Body of pancreas (tissue), 4 donors: ENCODE data around the gene SRP14. TPM values are rescaled to one million over a fixed set of nuclear protein-coding genes. Genes with fewer than 3 reads are reported as not detected.

Experiments
- ATAC-seq: fragments of 150-250 bp; one replicate; pipeline ENCODE4 v1.9.1; 2016
- DNase-seq, 4 donors: peaks; one replicate each; pipeline ENCODE4 v3.0.0-alpha.2; 2019
- H3K27ac ChIP-seq, 4 donors: fragments of 200-600 bp; sonication (generic); 1 replicate in 3 of 4; 2 replicates in 1 of 4; pipeline versions ENCODE4 v1.5.1 to v1.6.1; 2016 to 2019; ENCODE audit warnings: mild to moderate bottlenecking in 1 of 4, mixed read lengths in 1 of 4, moderate library complexity in 1 of 4
- H3K27me3 ChIP-seq, 2 donors: fragments of 200-600 bp; sonication (generic); one replicate each; pipeline ENCODE4 v1.6.0; 2016; ENCODE audit warnings: mild to moderate bottlenecking in 1 of 2
- H3K36me3 ChIP-seq, 2 donors: fragments of 200-600 bp; sonication (generic); replicated peaks in 1 of 2; 2 replicates each; pipeline ENCODE4 v1.5.1; 2016; ENCODE audit warnings: low read depth in 2 of 2; ENCODE audit not compliant: insufficient read depth in 1 of 2
- H3K4me1 ChIP-seq: fragments of 200-600 bp; sonication (generic); one replicate; pipeline ENCODE4 v1.6.0; 2016
- H3K4me3 ChIP-seq, 2 donors: fragments of 200-600 bp; sonication (generic); 1 replicate in 1 of 2; 2 replicates in 1 of 2; pipeline ENCODE4 v1.5.1; 2016 to 2019
- H3K9me3 ChIP-seq, 3 donors: fragments of 200-600 bp; sonication (generic); 1 replicate in 2 of 3; 2 replicates in 1 of 3; pipeline ENCODE4 v1.5.1; 2016
- CTCF ChIP-seq, 7 experiments: fragments of 450-650 bp in 4 of 7; fragments of 200-600 bp in 3 of 7; sonication (generic) in 3 of 7; IDR thresholded peaks; one replicate each; pipeline ENCODE4 v1.5.1; 2016 to 2019; ENCODE audit warnings: antibody characterized with exemption in 7 of 7
- POLR2A ChIP-seq, 3 donors: fragments of 450-650 bp; IDR thresholded peaks; one replicate each; pipeline ENCODE4 v1.6.1; 2016; ENCODE audit warnings: antibody characterized with exemption in 3 of 3, mild to moderate bottlenecking in 2 of 3
- WGBS, 2 donors: methylation state at CpG; one replicate each; pipeline ENCODE4 v1.1.5; 2017; 5-methylcytosine and 5-hydroxymethylcytosine counted together
- intact Hi-C: fragments of 100-400 bp; cut with DNase I; formaldehyde crosslinking; loops from one replicate; pipeline ENCODE4 v1.15.1; 2023
- total RNA-seq, 2 donors: library from RNA; depleted of rRNA; stranded (reverse); fragments of >200 nt; gene quantifications; one replicate each; pipeline ENCODE4 v1.1.0, GENCODE V29; 2016

SRP14 gene
- total RNA-seq, 2 donors from 2014 or later: 122 to 209 TPM

GRCh38 chr15:40053831-40054604 lies 15.0 kb upstream of the SRP14 start:
- TF ChIP-seq POLR2A (IDR thresholded peaks at IDR 0.05) (no peak), CTCF (IDR thresholded peaks at IDR 0.05) (no peak)
- 80 to 86% methylated on average over 11 to 14 of the region's 14 CpGs for WGBS, 2 donors
- intact Hi-C loops: no loop called here
- H3K27me3 ChIP-seq: no peaks in the 10 kb centered on the region
- H3K4me1 ChIP-seq: peaks cover 28% of the 10 kb centered on the region
- no peaks in the 10 kb centered on the region for H3K9me3 ChIP-seq
- H3K4me3 ChIP-seq: no peak overlapping the region
- H3K27ac ChIP-seq: peak overlapping the region in 3 of 4 donors; percentile 79 to 81 (median 80)
- ATAC-seq (no peak), DNase-seq (no peak)
- H3K36me3 ChIP-seq: no peaks in the 10 kb centered on the region

- DNase-seq: peak in 1 of 4 donors; percentile 1
- ATAC-seq: no peak
- Histone ChIP-seq H3K4me3 (no peak overlapping the region), H3K27ac (no peak overlapping the region), H3K36me3 (no peaks in the 10 kb centered on the region), H3K9me3 (no peaks in the 10 kb centered on the region), H3K27me3 (no peaks in the 10 kb centered on the region), H3K4me1 (peaks cover 30% of the 10 kb centered on the region)
- 73 to 77% methylated on average over 12 of the region's 12 CpGs for WGBS, 2 donors
- no peak for TF ChIP-seq POLR2A (IDR thresholded peaks at IDR 0.05)
- TF ChIP-seq CTCF (IDR thresholded peaks at IDR 0.05): no peak
- intact Hi-C loops: no loop called here
Observed at GRCh38 chr15:40053079-40053830, 14.3 kb upstream of the SRP14 start.

- Histone ChIP-seq H3K4me1 (peaks cover 37% of the 10 kb centered on the region), H3K27me3 (no peaks in the 10 kb centered on the region), H3K4me3 (no peak overlapping the region), H3K27ac (no peak overlapping the region), H3K9me3 (no peaks in the 10 kb centered on the region), H3K36me3 (no peaks in the 10 kb centered on the region)
- intact Hi-C loops: no loop called here
- no peak for ATAC-seq
- TF ChIP-seq CTCF (IDR thresholded peaks at IDR 0.05) (no peak), POLR2A (IDR thresholded peaks at IDR 0.05) (no peak)
- no peak for DNase-seq
- 53 to 65% methylated on average over 6 of the region's 6 CpGs for WGBS, 2 donors
Observed at GRCh38 chr15:40052604-40053003, 13.6 kb upstream of the SRP14 start.

GRCh38 chr15:40051616-40052415 lies 12.8 kb upstream of the SRP14 start:
- intact Hi-C loops: no loop called here
- no peaks in the 10 kb centered on the region for H3K9me3 ChIP-seq
- no peak for ATAC-seq
- no peak for DNase-seq
- TF ChIP-seq CTCF (IDR thresholded peaks at IDR 0.05): no peak
- TF ChIP-seq POLR2A (IDR thresholded peaks at IDR 0.05): no peak
- no peak overlapping the region for H3K4me3 ChIP-seq
- H3K27me3 ChIP-seq: no peaks in the 10 kb centered on the region
- WGBS, 2 donors: 76 to 77% methylated on average over 11 of the region's 11 CpGs
- H3K27ac ChIP-seq: no peak overlapping the region
- peaks cover 45% of the 10 kb centered on the region for H3K4me1 ChIP-seq
- H3K36me3 ChIP-seq: no peaks in the 10 kb centered on the region
